HG03442 (cell line): ENCODE results near the gene TLE5.

Experiments
- ATAC-seq: cut with Tn5 transposase; IDR thresholded peaks from one replicate; pipeline ENCODE4 v1.9.1; 2021; ENCODE audit warnings: mild to moderate bottlenecking, moderate library complexity; ENCODE audit not compliant: unreplicated experiment

TLE5 gene

GRCh38 chr19:3062165-3063105 is at the start of gene TLE5:
Gene TLE5 (minus strand): TSS chr19:3062495. CDS start chr19:3062200, 295 bp downstream.
- no peak for ATAC-seq

- ATAC-seq: no peak
Observed at GRCh38 chr19:3111586-3112247, 49.4 kb upstream of the TLE5 start.

- ATAC-seq: no peak
Observed at GRCh38 chr19:3110126-3110825, 48.0 kb upstream of the TLE5 start.

GRCh38 chr19:3109491-3109890 is 47.2 kb upstream of the TLE5 start:
- ATAC-seq: no peak

GRCh38 chr19:3108775-3109174 is 46.5 kb upstream of the TLE5 start:
- ATAC-seq: no peak

GRCh38 chr19:3107658-3108057 is 45.4 kb upstream of the TLE5 start:
- no peak for ATAC-seq

- no peak for ATAC-seq
Observed at GRCh38 chr19:3106509-3107141, 44.3 kb upstream of the TLE5 start.

GRCh38 chr19:3105641-3106508 is 43.6 kb upstream of the TLE5 start:
- ATAC-seq: no peak

- ATAC-seq: no peak
Observed at GRCh38 chr19:3104708-3104983, 42.4 kb upstream of the TLE5 start.

GRCh38 chr19:3102239-3103140 is 40.2 kb upstream of the TLE5 start:
- no peak for ATAC-seq

GRCh38 chr19:3100747-3101730 is 38.7 kb upstream of the TLE5 start:
- ATAC-seq: no peak

- ATAC-seq: no peak
Observed at GRCh38 chr19:3100331-3100730, 38.0 kb upstream of the TLE5 start.

- no peak for ATAC-seq
Observed at GRCh38 chr19:3099347-3100145, 37.3 kb upstream of the TLE5 start.

GRCh38 chr19:3098515-3099346 is 36.4 kb upstream of the TLE5 start:
- ATAC-seq: no peak

GRCh38 chr19:3098141-3098514 is 35.8 kb upstream of the TLE5 start:
- ATAC-seq: no peak

- ATAC-seq: no peak
Observed at GRCh38 chr19:3097442-3097871, 35.2 kb upstream of the TLE5 start.
